Natural killer cell treated with Interleukin-12 subunit alpha and Interleukin-12 subunit beta and Interleukin-15 and Interleukin-18, amount 100 ng/mL, for 72 hours (primary cell): ENCODE data around the gene SOX1. TPM values are rescaled to one million over a fixed set of nuclear protein-coding genes. Genes with fewer than 3 reads are reported as not detected.

Source experiments
- ATAC-seq, 2 donors: fragments of 150-1000 bp; cut with Tn5 transposase in 1 of 2; sonication (Bioruptor Pico), chemical (Tn5 transposase) in 1 of 2; 2 replicates each; pipeline ENCODE4 v1.10.0; 2021
- DNase-seq: peaks from one replicate; pipeline ENCODE4 v3.0.0; 2022; ENCODE audit warnings: low spot score
- H3K27ac Mint-ChIP-seq, 2 donors: 1 replicate in 1 of 2; 2 replicates in 1 of 2; pipeline ENCODE4 v1.8.0; 2022; ENCODE audit warnings: mixed read lengths in 2 of 2, mild to moderate bottlenecking in 1 of 2, moderate library complexity in 1 of 2
- H3K27me3 Mint-ChIP-seq, 2 donors: 1 replicate in 1 of 2; 2 replicates in 1 of 2; pipeline ENCODE4 v1.8.0; 2022; ENCODE audit warnings: mixed read lengths in 2 of 2
- H3K36me3 Mint-ChIP-seq: one replicate; pipeline ENCODE4 v1.8.0; 2022; ENCODE audit warnings: mixed read lengths
- H3K4me1 Mint-ChIP-seq, 2 donors: 1 replicate in 1 of 2; 2 replicates in 1 of 2; pipeline ENCODE4 v1.8.0; 2022; ENCODE audit warnings: low read depth in 2 of 2, mixed read lengths in 2 of 2, mild to moderate bottlenecking in 1 of 2
- H3K4me3 Mint-ChIP-seq: one replicate; pipeline ENCODE4 v1.8.0; 2022; ENCODE audit warnings: mixed read lengths
- H3K9me3 Mint-ChIP-seq: 2 replicates; pipeline ENCODE4 v1.8.0; 2022; ENCODE audit warnings: mixed read lengths
- total RNA-seq, 2 donors: library from RNA; stranded (reverse); gene quantifications; one replicate each; pipeline ENCODE4 v1.2.3, GENCODE V29; 2022

SOX1 gene
- total RNA-seq, 2 donors from 2014 or later: not detected

DNA sequence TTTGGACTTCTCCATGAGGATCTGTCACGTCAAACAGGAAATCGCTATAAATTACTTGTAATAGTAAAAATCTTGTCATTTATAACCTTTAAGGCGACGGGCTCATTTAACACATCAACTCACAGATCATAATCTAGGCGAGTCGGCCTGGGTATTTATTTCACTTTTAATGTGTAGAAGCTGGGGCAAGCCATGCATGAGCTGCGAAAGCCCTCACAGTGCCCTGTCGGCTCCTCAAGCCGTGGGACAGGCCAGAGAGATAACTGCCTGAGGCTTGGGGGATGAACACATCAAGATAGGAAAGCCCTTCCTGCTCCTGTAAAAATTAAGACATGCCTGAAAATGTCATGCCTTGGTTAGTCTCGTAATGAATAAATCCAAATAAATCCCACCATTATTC lies 30.8 kb downstream of the SOX1 start:
- Mint-ChIP-seq H3K27me3 (peaks cover 38 to 49% of the 10 kb centered on the region in 2 donors), H3K4me3 (no peak overlapping the region)

DNA sequence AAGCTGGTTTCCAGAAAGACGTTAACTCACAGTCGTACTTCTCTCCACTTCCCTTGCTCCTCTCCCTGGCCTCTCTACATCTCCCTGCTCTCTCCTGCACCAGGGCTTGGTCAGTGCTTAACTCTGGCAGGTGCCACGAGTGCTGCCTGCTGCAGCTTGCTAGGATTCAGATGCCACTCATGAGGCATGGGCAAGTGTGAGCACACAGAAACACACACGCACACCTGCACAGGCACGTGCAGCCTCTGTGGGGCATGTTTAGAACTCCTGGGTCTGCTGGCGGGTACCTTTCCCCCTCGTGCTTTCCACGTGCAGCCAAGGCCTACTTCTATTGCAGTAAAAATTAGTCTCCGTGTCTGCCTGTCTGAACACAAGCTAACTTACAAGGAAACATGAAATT lies 31.8 kb downstream of the SOX1 start:
- H3K4me1 Mint-ChIP-seq: no peaks in the 10 kb centered on the region
- H3K4me3 Mint-ChIP-seq: no peak overlapping the region
- no peaks in the 10 kb centered on the region for H3K9me3 Mint-ChIP-seq
- no peaks in the 10 kb centered on the region for H3K36me3 Mint-ChIP-seq
- ATAC-seq: no peak
- peaks cover 37 to 43% of the 10 kb centered on the region in 2 donors for H3K27me3 Mint-ChIP-seq
- no peak overlapping the region for H3K27ac Mint-ChIP-seq
- DNase-seq: no peak

More for the DNA sequence above, 30.8 kb downstream of the SOX1 start:
- ATAC-seq (no peak), DNase-seq (no peak)
- no peaks in the 10 kb centered on the region for H3K9me3 Mint-ChIP-seq
- H3K27ac Mint-ChIP-seq: no peak overlapping the region
- no peaks in the 10 kb centered on the region for H3K36me3 Mint-ChIP-seq
- no peaks in the 10 kb centered on the region for H3K4me1 Mint-ChIP-seq

GRCh38 chr13:112101360-112101930 lies 34.5 kb downstream of the SOX1 start:
- H3K4me3 Mint-ChIP-seq: no peak overlapping the region
- no peaks in the 10 kb centered on the region for H3K4me1 Mint-ChIP-seq
- ATAC-seq (no peak), DNase-seq (no peak)
- peaks cover 37 to 41% of the 10 kb centered on the region in 2 donors for H3K27me3 Mint-ChIP-seq
- H3K9me3 Mint-ChIP-seq: no peaks in the 10 kb centered on the region
- no peaks in the 10 kb centered on the region for H3K36me3 Mint-ChIP-seq
- no peak overlapping the region for H3K27ac Mint-ChIP-seq

- ATAC-seq (no peak), DNase-seq (no peak)
- Mint-ChIP-seq H3K4me1 (no peaks in the 10 kb centered on the region), H3K36me3 (no peaks in the 10 kb centered on the region), H3K27me3 (peaks cover 30 to 39% of the 10 kb centered on the region in 2 donors), H3K4me3 (no peak overlapping the region), H3K27ac (no peak overlapping the region), H3K9me3 (no peaks in the 10 kb centered on the region)
These were observed 35.3 kb downstream of the SOX1 start for GRCh38 chr13:112102243-112102642.

DNA sequence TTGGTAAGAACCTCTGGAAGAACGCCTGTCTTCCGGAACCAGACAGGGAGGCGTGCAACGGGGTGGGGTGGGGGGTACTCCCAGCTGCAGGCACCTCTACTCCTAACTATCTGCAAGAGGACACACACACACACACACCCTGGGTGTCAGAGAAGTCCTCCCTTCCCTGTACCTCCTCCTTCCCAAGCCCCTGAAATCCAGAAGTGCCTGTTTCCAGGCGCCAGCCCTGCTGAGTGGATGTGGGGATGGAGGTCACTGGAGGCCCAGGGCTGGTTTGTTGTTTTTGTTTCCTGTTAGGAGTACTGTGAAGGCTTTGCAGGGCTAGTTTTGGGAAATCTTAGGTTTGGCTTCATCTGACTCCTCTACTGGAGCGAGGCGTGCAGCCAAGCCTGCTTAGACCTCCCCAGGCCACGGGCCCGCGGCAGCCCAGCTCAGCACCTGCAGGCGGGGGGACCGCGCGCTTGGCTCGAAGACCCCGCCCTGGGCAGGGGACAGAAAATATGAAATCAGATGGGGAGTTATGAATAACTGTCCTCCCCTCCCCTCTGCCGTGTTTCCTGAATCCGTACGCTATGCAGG lies 36.4 kb downstream of the SOX1 start:
- DNase-seq: no peak
- H3K27ac Mint-ChIP-seq: no peak overlapping the region
- H3K36me3 Mint-ChIP-seq: peaks cover under 1% of the 10 kb centered on the region
- H3K4me3 Mint-ChIP-seq: no peak overlapping the region
- H3K4me1 Mint-ChIP-seq: no peaks in the 10 kb centered on the region
- no peaks in the 10 kb centered on the region for H3K9me3 Mint-ChIP-seq
- peaks cover 27 to 35% of the 10 kb centered on the region in 2 donors for H3K27me3 Mint-ChIP-seq
- no peak for ATAC-seq

- no peak overlapping the region for H3K27ac Mint-ChIP-seq
- H3K9me3 Mint-ChIP-seq: no peaks in the 10 kb centered on the region
- H3K27me3 Mint-ChIP-seq: peaks cover 31 to 35% of the 10 kb centered on the region in 2 donors
- DNase-seq: no peak
- no peak overlapping the region for H3K4me3 Mint-ChIP-seq
- no peak for ATAC-seq
- H3K4me1 Mint-ChIP-seq: peaks cover 0 to 2% of the 10 kb centered on the region in 2 donors
- peaks cover 6% of the 10 kb centered on the region for H3K36me3 Mint-ChIP-seq
These were observed 37.3 kb downstream of the SOX1 start for GRCh38 chr13:112103961-112104880.

DNA sequence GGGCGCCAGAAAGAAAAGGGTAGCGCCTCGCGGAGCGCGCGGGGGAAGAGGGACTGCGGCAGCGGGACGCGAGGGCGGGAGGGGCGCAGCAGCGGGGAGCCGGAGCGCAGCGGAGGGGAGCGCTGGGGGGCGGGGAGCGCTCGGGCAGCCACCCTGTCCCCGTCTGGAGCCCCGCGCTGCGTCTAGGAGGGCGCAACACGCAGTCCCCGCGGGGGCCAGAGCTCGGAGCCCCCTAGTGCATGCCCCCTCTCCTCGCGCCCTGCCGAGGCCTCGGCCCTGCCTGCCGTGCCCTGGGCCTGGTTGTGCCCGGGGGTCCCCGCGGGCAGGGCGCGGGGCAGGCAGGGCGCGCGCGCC lies 37.9 kb downstream of the SOX1 start:
- peaks cover 0 to 2% of the 10 kb centered on the region in 2 donors for H3K4me1 Mint-ChIP-seq
- peaks cover 32 to 38% of the 10 kb centered on the region in 2 donors for H3K27me3 Mint-ChIP-seq
- no peaks in the 10 kb centered on the region for H3K9me3 Mint-ChIP-seq
- H3K36me3 Mint-ChIP-seq: peaks cover 6% of the 10 kb centered on the region
- H3K27ac Mint-ChIP-seq: no peak overlapping the region
- ATAC-seq: peak in 1 of 2 donors; percentile 50
- no peak overlapping the region for H3K4me3 Mint-ChIP-seq
- no peak for DNase-seq

DNA sequence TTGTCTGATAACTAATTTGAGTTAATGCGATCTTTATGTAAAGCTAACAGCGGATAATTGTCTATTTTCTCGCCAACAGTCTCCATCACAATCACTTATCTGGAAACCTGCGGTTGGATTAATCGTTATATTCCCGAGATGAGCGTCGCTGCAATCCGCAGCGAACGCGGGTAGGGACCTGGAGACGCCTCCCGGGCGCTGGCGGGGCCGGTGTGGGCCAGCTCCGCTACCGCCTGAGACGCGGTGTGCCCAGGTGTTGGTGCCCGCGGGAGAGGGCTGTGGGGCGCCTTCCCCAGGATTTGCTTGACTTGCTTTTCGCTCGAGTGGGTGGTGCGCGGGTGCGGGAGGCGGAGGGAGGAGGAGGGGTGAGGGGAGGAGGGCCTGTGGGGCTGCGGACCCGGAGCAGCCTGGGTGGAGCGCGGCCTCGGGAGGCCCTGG lies 38.3 kb downstream of the SOX1 start:
- H3K4me3 Mint-ChIP-seq: no peak overlapping the region
- H3K27ac Mint-ChIP-seq: no peak overlapping the region
- ATAC-seq (no peak), DNase-seq (no peak)
- peaks cover 0 to 2% of the 10 kb centered on the region in 2 donors for H3K4me1 Mint-ChIP-seq
- H3K36me3 Mint-ChIP-seq: peaks cover 6% of the 10 kb centered on the region
- H3K27me3 Mint-ChIP-seq: peaks cover 35 to 40% of the 10 kb centered on the region in 2 donors
- no peaks in the 10 kb centered on the region for H3K9me3 Mint-ChIP-seq

GRCh38 chr13:112105892-112106291 lies 38.9 kb downstream of the SOX1 start:
- no peak overlapping the region for H3K27ac Mint-ChIP-seq
- no peaks in the 10 kb centered on the region for H3K9me3 Mint-ChIP-seq
- ATAC-seq: no peak
- H3K36me3 Mint-ChIP-seq: peaks cover 6% of the 10 kb centered on the region
- no peak for DNase-seq
- H3K4me1 Mint-ChIP-seq: peaks cover 0 to 2% of the 10 kb centered on the region in 2 donors
- H3K4me3 Mint-ChIP-seq: no peak overlapping the region
- peaks cover 39% of the 10 kb centered on the region in 2 donors for H3K27me3 Mint-ChIP-seq

DNA sequence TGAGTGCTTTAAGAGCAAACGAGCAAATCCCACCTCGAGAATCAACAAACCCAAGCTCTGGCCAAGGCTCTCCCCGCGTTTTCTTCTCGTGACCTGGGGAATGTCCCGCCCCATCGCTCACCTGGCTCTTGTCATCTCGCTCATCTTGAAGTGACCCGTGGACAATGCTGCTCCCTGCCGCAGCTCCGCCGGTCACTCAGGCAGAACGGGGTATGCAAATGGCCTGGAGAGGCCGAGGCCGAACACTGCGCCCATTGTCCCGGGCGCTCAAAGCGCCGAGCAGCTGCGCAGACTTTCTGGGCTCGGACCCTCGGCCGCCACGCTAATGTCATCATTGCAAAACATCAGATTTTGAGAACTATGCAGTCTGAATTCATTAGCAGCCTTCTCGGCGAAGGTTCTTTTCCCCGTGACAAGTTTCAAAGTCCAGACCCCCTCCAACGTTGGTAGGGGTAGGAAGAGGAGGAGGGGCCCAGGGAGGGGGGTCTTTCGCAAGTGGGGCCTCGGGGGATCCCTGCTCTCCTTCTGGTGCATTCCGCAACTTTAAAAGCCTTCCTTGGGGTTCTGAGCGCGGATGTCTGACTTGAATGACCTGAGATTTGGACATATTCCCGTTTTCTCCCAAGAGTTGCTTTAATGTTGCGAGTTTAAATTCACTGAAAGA lies 39.7 kb downstream of the SOX1 start:
- no peak overlapping the region for H3K27ac Mint-ChIP-seq
- peaks cover 0 to 2% of the 10 kb centered on the region in 2 donors for H3K4me1 Mint-ChIP-seq
- H3K36me3 Mint-ChIP-seq: peaks cover 6% of the 10 kb centered on the region
- H3K9me3 Mint-ChIP-seq: no peaks in the 10 kb centered on the region
- ATAC-seq (no peak), DNase-seq (no peak)
- peaks cover 38 to 43% of the 10 kb centered on the region in 2 donors for H3K27me3 Mint-ChIP-seq
- no peak overlapping the region for H3K4me3 Mint-ChIP-seq

DNA sequence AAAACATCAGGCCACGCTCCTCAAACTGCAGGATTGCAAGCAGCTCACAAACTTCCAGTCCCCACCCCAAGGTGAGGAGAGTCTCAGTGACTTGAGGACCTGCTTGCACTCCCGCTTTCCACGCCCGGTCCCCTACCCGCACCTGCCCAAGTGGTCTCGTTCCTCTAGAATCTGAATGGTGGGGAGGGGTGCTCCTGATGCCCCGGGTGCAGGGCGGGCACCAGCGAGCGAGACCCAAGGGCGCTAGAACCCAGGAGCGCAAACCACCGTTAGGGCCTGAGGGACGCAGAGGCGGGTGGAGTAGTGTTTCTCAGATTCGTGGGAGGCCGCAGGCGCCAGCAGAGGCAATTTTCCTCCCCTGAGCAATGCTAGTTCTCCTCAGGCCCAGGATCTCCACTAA lies 40.3 kb downstream of the SOX1 start:
- H3K27me3 Mint-ChIP-seq: peaks cover 35 to 41% of the 10 kb centered on the region in 2 donors
- H3K36me3 Mint-ChIP-seq: peaks cover 6% of the 10 kb centered on the region
- no peak overlapping the region for H3K4me3 Mint-ChIP-seq

GRCh38 chr13:112110479-112110878 lies 43.5 kb downstream of the SOX1 start:
- no peak for DNase-seq
- H3K9me3 Mint-ChIP-seq: no peaks in the 10 kb centered on the region

More for the DNA sequence above, 40.3 kb downstream of the SOX1 start:
- Mint-ChIP-seq H3K4me1 (peaks cover 0 to 2% of the 10 kb centered on the region in 2 donors), H3K27ac (no peak overlapping the region), H3K9me3 (no peaks in the 10 kb centered on the region)
- ATAC-seq: no peak
- no peak for DNase-seq

DNA sequence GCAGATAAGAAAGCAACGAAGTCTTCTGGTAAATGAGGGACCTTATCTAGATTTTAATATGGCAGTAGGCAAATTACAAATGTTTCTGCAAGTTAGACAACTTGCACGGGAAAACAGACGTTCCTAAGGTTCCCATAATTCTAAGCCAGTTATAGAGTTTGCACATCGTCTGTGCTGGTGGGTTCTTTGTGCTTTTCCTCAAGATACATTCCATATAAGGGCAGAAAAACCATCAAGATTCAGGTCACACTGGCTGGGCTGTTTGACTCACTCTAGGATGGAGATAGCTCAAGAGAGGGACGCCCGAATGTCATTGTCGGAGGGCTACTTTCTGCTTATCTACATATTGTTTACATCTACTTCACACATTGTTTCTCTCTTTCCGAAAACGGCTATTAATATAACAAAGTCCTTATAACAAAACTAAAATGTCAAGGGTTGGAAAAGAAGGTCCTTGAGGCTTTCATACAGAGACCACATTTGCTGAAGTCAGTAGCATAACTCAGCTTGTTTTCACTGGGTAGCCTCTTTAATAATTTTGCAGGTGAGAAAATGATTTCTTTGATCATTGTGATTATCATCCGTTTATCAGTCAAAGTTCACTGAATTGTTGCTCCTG lies 44.4 kb downstream of the SOX1 start:
- Mint-ChIP-seq H3K27ac (no peak overlapping the region), H3K27me3 (peaks cover 48% of the 10 kb centered on the region in 2 donors)

More at GRCh38 chr13:112110479-112110878, 43.5 kb downstream of the SOX1 start:
- no peak overlapping the region for H3K27ac Mint-ChIP-seq
- peaks cover 0 to 12% of the 10 kb centered on the region in 2 donors for H3K4me1 Mint-ChIP-seq
- H3K27me3 Mint-ChIP-seq: peaks cover 48 to 52% of the 10 kb centered on the region in 2 donors
- H3K4me3 Mint-ChIP-seq: no peak overlapping the region
- ATAC-seq: no peak
- peaks cover 6% of the 10 kb centered on the region for H3K36me3 Mint-ChIP-seq

More for the DNA sequence above, 44.4 kb downstream of the SOX1 start:
- peaks cover 0 to 12% of the 10 kb centered on the region in 2 donors for H3K4me1 Mint-ChIP-seq
- no peak overlapping the region for H3K4me3 Mint-ChIP-seq
- H3K9me3 Mint-ChIP-seq: no peaks in the 10 kb centered on the region
- ATAC-seq (no peak), DNase-seq (no peak)
- peaks cover 6% of the 10 kb centered on the region for H3K36me3 Mint-ChIP-seq
